ENCODE data around the gene AGBL1. TPM values are rescaled to one million over a fixed set of nuclear protein-coding genes. Genes with fewer than 3 reads are reported as not detected.

The AGBL1 gene
- total and polyA plus RNA-seq, 2 donors, result under 0.01 to 0.02 TPM

- H3K36me3 ChIP-seq (ENCODE audit: control insufficient read depth in 2 of 2, insufficient read depth in 2 of 2, low read length in 1 of 2), result no peaks in the 10 kb centered on the region
- H3K9me3 ChIP-seq (ENCODE audit: control insufficient read depth in 2 of 2, insufficient read depth in 1 of 2, low read length in 1 of 2), result no peaks in the 10 kb centered on the region
- H3K4me3 ChIP-seq (ENCODE audit: low read length in 2 of 2), result no peak overlapping the region
- DNase-seq (ENCODE audit: low read depth in 6 of 9, low spot score in 9 of 9), result no peak
- no peak overlapping the region for H3K27ac ChIP-seq (ENCODE audit: low read depth in 1 of 2, low read length in 1 of 2)
- no peaks in the 10 kb centered on the region for H3K27me3 ChIP-seq (ENCODE audit: control insufficient read depth in 2 of 2, insufficient read depth in 1 of 2, low read length in 1 of 2)
- no peaks in the 10 kb centered on the region for H3K4me1 ChIP-seq (ENCODE audit: control insufficient read depth in 2 of 2, insufficient read depth in 2 of 2, low read length in 2 of 2)
- 69% methylated on average over 2 of the region's 2 CpGs for WGBS
Measured at GRCh38 chr15:86691091-86691663, 611.5 kb downstream of the AGBL1 start.

GRCh38 chr15:86700864-86701610 lies 621.4 kb downstream of the AGBL1 start:
- H3K4me1 ChIP-seq (ENCODE audit: control insufficient read depth in 2 of 2, insufficient read depth in 2 of 2, low read length in 2 of 2), result no peaks in the 10 kb centered on the region
- H3K27ac ChIP-seq (ENCODE audit: low read depth in 1 of 2, low read length in 1 of 2), result no peak overlapping the region
- H3K4me3 ChIP-seq (ENCODE audit: low read length in 2 of 2), result no peak overlapping the region
- H3K36me3 ChIP-seq (ENCODE audit: control insufficient read depth in 2 of 2, insufficient read depth in 2 of 2, low read length in 1 of 2), result no peaks in the 10 kb centered on the region
- no peaks in the 10 kb centered on the region for H3K27me3 ChIP-seq (ENCODE audit: control insufficient read depth in 2 of 2, insufficient read depth in 1 of 2, low read length in 1 of 2)
- no peak for DNase-seq (ENCODE audit: low read depth in 6 of 9, low spot score in 9 of 9)
- H3K9me3 ChIP-seq (ENCODE audit: control insufficient read depth in 2 of 2, insufficient read depth in 1 of 2, low read length in 1 of 2), result no peaks in the 10 kb centered on the region
- 73% methylated on average over 3 of the region's 3 CpGs for WGBS

GRCh38 chr15:86701611-86701963 lies 621.9 kb downstream of the AGBL1 start:
- no peaks in the 10 kb centered on the region for H3K4me1 ChIP-seq (ENCODE audit: control insufficient read depth in 2 of 2, insufficient read depth in 2 of 2, low read length in 2 of 2)
- no peaks in the 10 kb centered on the region for H3K9me3 ChIP-seq (ENCODE audit: control insufficient read depth in 2 of 2, insufficient read depth in 1 of 2, low read length in 1 of 2)
- no peak overlapping the region for H3K27ac ChIP-seq (ENCODE audit: low read depth in 1 of 2, low read length in 1 of 2)
- H3K36me3 ChIP-seq (ENCODE audit: control insufficient read depth in 2 of 2, insufficient read depth in 2 of 2, low read length in 1 of 2), result no peaks in the 10 kb centered on the region
- no peak overlapping the region for H3K4me3 ChIP-seq (ENCODE audit: low read length in 2 of 2)
- DNase-seq (ENCODE audit: low read depth in 6 of 9, low spot score in 9 of 9), result no peak
- H3K27me3 ChIP-seq (ENCODE audit: control insufficient read depth in 2 of 2, insufficient read depth in 1 of 2, low read length in 1 of 2), result no peaks in the 10 kb centered on the region

- H3K9me3 ChIP-seq (ENCODE audit: control insufficient read depth in 2 of 2, insufficient read depth in 1 of 2, low read length in 1 of 2), result no peaks in the 10 kb centered on the region
- H3K36me3 ChIP-seq (ENCODE audit: control insufficient read depth in 2 of 2, insufficient read depth in 2 of 2, low read length in 1 of 2), result no peaks in the 10 kb centered on the region
- DNase-seq (ENCODE audit: low read depth in 6 of 9, low spot score in 9 of 9), result no peak
- WGBS, result 73% methylated on average over 1 of the region's 1 CpG
- H3K27me3 ChIP-seq (ENCODE audit: control insufficient read depth in 2 of 2, insufficient read depth in 1 of 2, low read length in 1 of 2), result no peaks in the 10 kb centered on the region
- no peaks in the 10 kb centered on the region for H3K4me1 ChIP-seq (ENCODE audit: control insufficient read depth in 2 of 2, insufficient read depth in 2 of 2, low read length in 2 of 2)
- no peak overlapping the region for H3K27ac ChIP-seq (ENCODE audit: low read depth in 1 of 2, low read length in 1 of 2)
- no peak overlapping the region for H3K4me3 ChIP-seq (ENCODE audit: low read length in 2 of 2)
Measured at GRCh38 chr15:86706813-86707212, 627.1 kb downstream of the AGBL1 start.

- Histone ChIP-seq H3K36me3 (ENCODE audit: control insufficient read depth in 2 of 2, insufficient read depth in 2 of 2, low read length in 1 of 2) (no peaks in the 10 kb centered on the region), H3K27ac (ENCODE audit: low read depth in 1 of 2, low read length in 1 of 2) (no peak overlapping the region), H3K27me3 (ENCODE audit: control insufficient read depth in 2 of 2, insufficient read depth in 1 of 2, low read length in 1 of 2) (no peaks in the 10 kb centered on the region), H3K4me3 (ENCODE audit: low read length in 2 of 2) (no peak overlapping the region), H3K4me1 (ENCODE audit: control insufficient read depth in 2 of 2, insufficient read depth in 2 of 2, low read length in 2 of 2) (no peaks in the 10 kb centered on the region), H3K9me3 (ENCODE audit: control insufficient read depth in 2 of 2, insufficient read depth in 1 of 2, low read length in 1 of 2) (no peaks in the 10 kb centered on the region)
- 93% methylated on average over 1 of the region's 1 CpG for WGBS
- no peak for DNase-seq (ENCODE audit: low read depth in 6 of 9, low spot score in 9 of 9)
Measured at GRCh38 chr15:86711476-86711875, 631.8 kb downstream of the AGBL1 start.

- 44% methylated on average over 1 of the region's 1 CpG for WGBS
- H3K9me3 ChIP-seq (ENCODE audit: control insufficient read depth in 2 of 2, insufficient read depth in 1 of 2, low read length in 1 of 2), result no peaks in the 10 kb centered on the region
- DNase-seq (ENCODE audit: low read depth in 6 of 9, low spot score in 9 of 9), result no peak
- H3K4me3 ChIP-seq (ENCODE audit: low read length in 2 of 2), result no peak overlapping the region
- H3K36me3 ChIP-seq (ENCODE audit: control insufficient read depth in 2 of 2, insufficient read depth in 2 of 2, low read length in 1 of 2), result no peaks in the 10 kb centered on the region
- no peak overlapping the region for H3K27ac ChIP-seq (ENCODE audit: low read depth in 1 of 2, low read length in 1 of 2)
- no peaks in the 10 kb centered on the region for H3K27me3 ChIP-seq (ENCODE audit: control insufficient read depth in 2 of 2, insufficient read depth in 1 of 2, low read length in 1 of 2)
- H3K4me1 ChIP-seq (ENCODE audit: control insufficient read depth in 2 of 2, insufficient read depth in 2 of 2, low read length in 2 of 2), result no peaks in the 10 kb centered on the region
Measured at GRCh38 chr15:86714241-86714640, 634.6 kb downstream of the AGBL1 start.

GRCh38 chr15:86725628-86726027 lies 646.0 kb downstream of the AGBL1 start:
- no peak overlapping the region for H3K4me3 ChIP-seq (ENCODE audit: low read length in 2 of 2)
- no peak overlapping the region for H3K27ac ChIP-seq (ENCODE audit: low read depth in 1 of 2, low read length in 1 of 2)
- no peaks in the 10 kb centered on the region for H3K4me1 ChIP-seq (ENCODE audit: control insufficient read depth in 2 of 2, insufficient read depth in 2 of 2, low read length in 2 of 2)
- no peak for DNase-seq (ENCODE audit: low read depth in 6 of 9, low spot score in 9 of 9)
- no peaks in the 10 kb centered on the region for H3K27me3 ChIP-seq (ENCODE audit: control insufficient read depth in 2 of 2, insufficient read depth in 1 of 2, low read length in 1 of 2)
- H3K9me3 ChIP-seq (ENCODE audit: control insufficient read depth in 2 of 2, insufficient read depth in 1 of 2, low read length in 1 of 2), result no peaks in the 10 kb centered on the region
- H3K36me3 ChIP-seq (ENCODE audit: control insufficient read depth in 2 of 2, insufficient read depth in 2 of 2, low read length in 1 of 2), result no peaks in the 10 kb centered on the region

GRCh38 chr15:86735247-86736040 lies 655.8 kb downstream of the AGBL1 start:
- Histone ChIP-seq H3K27me3 (ENCODE audit: control insufficient read depth in 2 of 2, insufficient read depth in 1 of 2, low read length in 1 of 2) (no peaks in the 10 kb centered on the region), H3K9me3 (ENCODE audit: control insufficient read depth in 2 of 2, insufficient read depth in 1 of 2, low read length in 1 of 2) (no peaks in the 10 kb centered on the region), H3K36me3 (ENCODE audit: control insufficient read depth in 2 of 2, insufficient read depth in 2 of 2, low read length in 1 of 2) (no peaks in the 10 kb centered on the region), H3K4me3 (ENCODE audit: low read length in 2 of 2) (no peak overlapping the region), H3K27ac (ENCODE audit: low read depth in 1 of 2, low read length in 1 of 2) (no peak overlapping the region), H3K4me1 (ENCODE audit: control insufficient read depth in 2 of 2, insufficient read depth in 2 of 2, low read length in 2 of 2) (no peaks in the 10 kb centered on the region)
- 80% methylated on average over 5 of the region's 5 CpGs for WGBS
- DNase-seq (ENCODE audit: low read depth in 6 of 9, low spot score in 9 of 9), result no peak

GRCh38 chr15:86741917-86742316 lies 662.2 kb downstream of the AGBL1 start:
- no peak overlapping the region for H3K27ac ChIP-seq (ENCODE audit: low read depth in 1 of 2, low read length in 1 of 2)
- 48% methylated on average over 4 of the region's 4 CpGs for WGBS
- no peaks in the 10 kb centered on the region for H3K4me1 ChIP-seq (ENCODE audit: control insufficient read depth in 2 of 2, insufficient read depth in 2 of 2, low read length in 2 of 2)
- no peak for DNase-seq (ENCODE audit: low read depth in 6 of 9, low spot score in 9 of 9)
- no peaks in the 10 kb centered on the region for H3K36me3 ChIP-seq (ENCODE audit: control insufficient read depth in 2 of 2, insufficient read depth in 2 of 2, low read length in 1 of 2)
- no peak overlapping the region for H3K4me3 ChIP-seq (ENCODE audit: low read length in 2 of 2)
- H3K27me3 ChIP-seq (ENCODE audit: control insufficient read depth in 2 of 2, insufficient read depth in 1 of 2, low read length in 1 of 2), result no peaks in the 10 kb centered on the region
- H3K9me3 ChIP-seq (ENCODE audit: control insufficient read depth in 2 of 2, insufficient read depth in 1 of 2, low read length in 1 of 2), result no peaks in the 10 kb centered on the region
